K562 (cell line): ENCODE data around the gene DCTN2. TPM values are rescaled to one million over a fixed set of nuclear protein-coding genes. Genes with fewer than 3 reads are reported as not detected.

Experiments used
- ADNP ChIP-seq: fragments of 200-800 bp; sonication (Bioruptor generic); IDR thresholded peaks from 2 replicates; pipeline ENCODE4 v1.6.1; 2016; ENCODE audit warnings: missing genetic modification characterization, missing compliant biosample characterization
- ATF4 ChIP-seq: fragments of 450-650 bp; formaldehyde crosslinking; IDR thresholded peaks from 2 replicates; pipeline ENCODE4 v1.4.0; 2022; ENCODE audit warnings: mild to moderate bottlenecking, moderate library complexity
- EZH2 ChIP-seq: IDR thresholded peaks from 2 replicates; pipeline ENCODE4 v1.6.1; 2012; ENCODE audit warnings: low read depth, mild to moderate bottlenecking, inconsistent platforms, low read length, borderline replicate concordance
- MEF2D ChIP-seq: conservative IDR thresholded peaks from 2 replicates; pipeline ENCODE4 v1.6.1; 2016; ENCODE audit warnings: low read depth, missing genetic modification characterization, missing compliant biosample characterization
- MXD1 ChIP-seq: fragments of 250-450 bp; sonication (Bioruptor Pico); IDR thresholded peaks from 2 replicates; pipeline ENCODE4 v1.8.0; 2021; ENCODE audit warnings: borderline replicate concordance, mild to moderate bottlenecking, moderate library complexity; ENCODE audit not compliant: poor library complexity, severe bottlenecking
- PRMT5 ChIP-seq: sonication (generic); formaldehyde crosslinking; IDR thresholded peaks from 2 replicates; pipeline ENCODE4 v1.5.0; 2020; ENCODE audit warnings: missing genetic modification reagents
- SMAD2 ChIP-seq: fragments of 150-350 bp; IDR thresholded peaks from 2 replicates; pipeline ENCODE4 v1.6.1; 2014; ENCODE audit warnings: low read depth, mild to moderate bottlenecking, low read length
- SRSF7 ChIP-seq: fragments of 200-400 bp; formaldehyde crosslinking; optimal IDR thresholded peaks from 2 replicates; pipeline ENCODE3; 2017; ENCODE audit warnings: mild to moderate bottlenecking, low read depth, low read length
- TEAD1 ChIP-seq, 2 experiments: fragments of 450-650 bp in 1 of 2; sonication (generic) in 1 of 2; formaldehyde crosslinking; IDR thresholded peaks; 2 replicates each; pipeline versions ENCODE4 v1.4.0 to v1.8.0; 2020 to 2022; ENCODE audit warnings: mild to moderate bottlenecking in 2 of 2, missing genetic modification reagents in 1 of 2
- XRCC3 ChIP-seq: fragments of 450-650 bp; IDR thresholded peaks from 2 replicates; pipeline ENCODE4 v1.6.1; 2017; ENCODE audit warnings: mild to moderate bottlenecking, moderate library complexity
- ZNF79 ChIP-seq: fragments of 250-450 bp; sonication (Bioruptor Pico); IDR thresholded peaks from 2 replicates; pipeline ENCODE4 v1.4.0; 2020; ENCODE audit warnings: low read depth, mild to moderate bottlenecking, moderate library complexity
- polyA plus RNA-seq, 8 experiments: library from polyadenylated mRNA; depleted of rRNA in 4 of 8; stranded (reverse) in 5 of 8; unstranded in 3 of 8; fragments of >200 nt; fragmentation: Nextera tagmentation in 2 of 8; fragmentation: Illumina TruSeq in 1 of 8; extraction: Ambion mirVana in 2 of 8; extraction: Trizol in 1 of 8; gene quantifications; 2 replicates each; pipeline versions ENCODE4 v1.2.1 to v1.2.3, GENCODE V29; 2011 to 2014; ENCODE audit warnings: inconsistent platforms in 1 of 8, missing spikeins in 1 of 8
- total RNA-seq, 7 experiments: library from RNA; depleted of rRNA in 6 of 7; stranded (reverse); fragments of >200 nt in 6 of 7; fragmentation: Illumina TruSeq in 2 of 7; extraction: Trizol in 2 of 7; gene quantifications; 2 replicates each; pipeline versions ENCODE4 v1.2.1 to v1.2.3, GENCODE V29; 2011 to 2021; ENCODE audit warnings: low replicate concordance in 1 of 7
- TF ChIP-seq, protein P1 (sequence below): fragments of 450-650 bp; IDR thresholded peaks from 2 replicates; pipeline ENCODE4 v1.6.1; 2018; ENCODE audit warnings: mild to moderate bottlenecking, low read depth; ENCODE audit not compliant: partially characterized antibody
- TF ChIP-seq, protein P2 (sequence below): fragments of 250-450 bp; sonication (Bioruptor Pico); IDR thresholded peaks from 2 replicates; pipeline ENCODE4 v1.5.0; 2021
- TF ChIP-seq, protein P3 (sequence below), 2 experiments: fragments of 450-650 bp; conservative IDR thresholded peaks; 2 replicates each; pipeline ENCODE4 v1.6.1; 2017; ENCODE audit warnings: mild to moderate bottlenecking in 2 of 2, moderate library complexity in 2 of 2
- TF ChIP-seq, protein P4 (sequence below): fragments of 150-350 bp; IDR thresholded peaks from 2 replicates; pipeline ENCODE4 v1.6.1; 2014; ENCODE audit warnings: low read depth, mild to moderate bottlenecking, low read length, borderline replicate concordance

Gene DCTN2
- total and polyA plus RNA-seq, 9 of the 15 experiments (the other 6 are each of a cell fraction or from before 2014, with no cell fraction given), result 43.6 to 270 (median 125) TPM

GRCh38 chr12:57552306-57552651 is 5.3 kb upstream of the DCTN2 start (continued):
- TF ChIP-seq XRCC3, result no peak
- TF ChIP-seq MXD1, result no peak
- TF ChIP-seq TEAD1 (CRISPR knock-in tag; IDR thresholded peaks at IDR 0.05), result no peak; a peak in 1 of 4 replicates
- TF ChIP-seq, protein P1, sequence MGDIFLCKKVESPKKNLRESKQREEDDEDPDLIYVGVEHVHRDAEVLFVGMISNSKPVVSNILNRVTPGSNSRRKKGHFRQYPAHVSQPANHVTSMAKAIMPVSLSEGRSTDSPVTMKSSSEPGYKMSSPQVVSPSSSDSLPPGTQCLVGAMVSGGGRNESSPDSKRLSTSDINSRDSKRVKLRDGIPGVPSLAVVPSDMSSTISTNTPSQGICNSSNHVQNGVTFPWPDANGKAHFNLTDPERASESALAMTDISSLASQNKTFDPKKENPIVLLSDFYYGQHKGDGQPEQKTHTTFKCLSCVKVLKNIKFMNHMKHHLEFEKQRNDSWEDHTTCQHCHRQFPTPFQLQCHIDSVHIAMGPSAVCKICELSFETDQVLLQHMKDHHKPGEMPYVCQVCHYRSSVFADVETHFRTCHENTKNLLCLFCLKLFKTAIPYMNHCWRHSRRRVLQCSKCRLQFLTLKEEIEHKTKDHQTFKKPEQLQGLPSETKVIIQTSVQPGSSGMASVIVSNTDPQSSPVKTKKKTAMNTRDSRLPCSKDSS, result no peak
- no peak for TF ChIP-seq MEF2D
- no peak for TF ChIP-seq ZNF79 (CRISPR knock-in tag)
- TF ChIP-seq SRSF7, result no peak
- TF ChIP-seq ADNP (tag), result no peak
- TF ChIP-seq SMAD2, result no peak
- TF ChIP-seq, protein P2, sequence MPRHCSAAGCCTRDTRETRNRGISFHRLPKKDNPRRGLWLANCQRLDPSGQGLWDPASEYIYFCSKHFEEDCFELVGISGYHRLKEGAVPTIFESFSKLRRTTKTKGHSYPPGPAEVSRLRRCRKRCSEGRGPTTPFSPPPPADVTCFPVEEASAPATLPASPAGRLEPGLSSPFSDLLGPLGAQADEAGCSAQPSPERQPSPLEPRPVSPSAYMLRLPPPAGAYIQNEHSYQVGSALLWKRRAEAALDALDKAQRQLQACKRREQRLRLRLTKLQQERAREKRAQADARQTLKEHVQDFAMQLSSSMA, result no peak
- TF ChIP-seq, protein P3, sequence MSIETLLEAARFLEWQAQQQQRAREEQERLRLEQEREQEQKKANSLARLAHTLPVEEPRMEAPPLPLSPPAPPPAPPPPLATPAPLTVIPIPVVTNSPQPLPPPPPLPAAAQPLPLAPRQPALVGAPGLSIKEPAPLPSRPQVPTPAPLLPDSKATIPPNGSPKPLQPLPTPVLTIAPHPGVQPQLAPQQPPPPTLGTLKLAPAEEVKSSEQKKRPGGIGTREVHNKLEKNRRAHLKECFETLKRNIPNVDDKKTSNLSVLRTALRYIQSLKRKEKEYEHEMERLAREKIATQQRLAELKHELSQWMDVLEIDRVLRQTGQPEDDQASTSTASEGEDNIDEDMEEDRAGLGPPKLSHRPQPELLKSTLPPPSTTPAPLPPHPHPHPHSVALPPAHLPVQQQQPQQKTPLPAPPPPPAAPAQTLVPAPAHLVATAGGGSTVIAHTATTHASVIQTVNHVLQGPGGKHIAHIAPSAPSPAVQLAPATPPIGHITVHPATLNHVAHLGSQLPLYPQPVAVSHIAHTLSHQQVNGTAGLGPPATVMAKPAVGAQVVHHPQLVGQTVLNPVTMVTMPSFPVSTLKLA (conservative IDR thresholded peaks at IDR 0.05), result no peak
- no peak for TF ChIP-seq PRMT5
- no peak for TF ChIP-seq ATF4 (CRISPR knock-in tag)
- no peak for TF ChIP-seq EZH2
- TF ChIP-seq, protein P4, sequence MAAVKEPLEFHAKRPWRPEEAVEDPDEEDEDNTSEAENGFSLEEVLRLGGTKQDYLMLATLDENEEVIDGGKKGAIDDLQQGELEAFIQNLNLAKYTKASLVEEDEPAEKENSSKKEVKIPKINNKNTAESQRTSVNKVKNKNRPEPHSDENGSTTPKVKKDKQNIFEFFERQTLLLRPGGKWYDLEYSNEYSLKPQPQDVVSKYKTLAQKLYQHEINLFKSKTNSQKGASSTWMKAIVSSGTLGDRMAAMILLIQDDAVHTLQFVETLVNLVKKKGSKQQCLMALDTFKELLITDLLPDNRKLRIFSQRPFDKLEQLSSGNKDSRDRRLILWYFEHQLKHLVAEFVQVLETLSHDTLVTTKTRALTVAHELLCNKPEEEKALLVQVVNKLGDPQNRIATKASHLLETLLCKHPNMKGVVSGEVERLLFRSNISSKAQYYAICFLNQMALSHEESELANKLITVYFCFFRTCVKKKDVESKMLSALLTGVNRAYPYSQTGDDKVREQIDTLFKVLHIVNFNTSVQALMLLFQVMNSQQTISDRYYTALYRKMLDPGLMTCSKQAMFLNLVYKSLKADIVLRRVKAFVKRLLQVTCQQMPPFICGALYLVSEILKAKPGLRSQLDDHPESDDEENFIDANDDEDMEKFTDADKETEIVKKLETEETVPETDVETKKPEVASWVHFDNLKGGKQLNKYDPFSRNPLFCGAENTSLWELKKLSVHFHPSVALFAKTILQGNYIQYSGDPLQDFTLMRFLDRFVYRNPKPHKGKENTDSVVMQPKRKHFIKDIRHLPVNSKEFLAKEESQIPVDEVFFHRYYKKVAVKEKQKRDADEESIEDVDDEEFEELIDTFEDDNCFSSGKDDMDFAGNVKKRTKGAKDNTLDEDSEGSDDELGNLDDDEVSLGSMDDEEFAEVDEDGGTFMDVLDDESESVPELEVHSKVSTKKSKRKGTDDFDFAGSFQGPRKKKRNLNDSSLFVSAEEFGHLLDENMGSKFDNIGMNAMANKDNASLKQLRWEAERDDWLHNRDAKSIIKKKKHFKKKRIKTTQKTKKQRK, result no peak
